Placental epithelial cell (primary cell): ENCODE data around the gene POP4. TPM values are rescaled to one million over a fixed set of nuclear protein-coding genes. Genes with fewer than 3 reads are reported as not detected.

ENCODE experiments used
- total RNA-seq: library from RNA; depleted of rRNA; stranded (reverse); fragments of >200 nt; gene quantifications from 2 replicates; pipeline ENCODE4 v1.2.3, GENCODE V29; 2012

POP4 gene, protein sequence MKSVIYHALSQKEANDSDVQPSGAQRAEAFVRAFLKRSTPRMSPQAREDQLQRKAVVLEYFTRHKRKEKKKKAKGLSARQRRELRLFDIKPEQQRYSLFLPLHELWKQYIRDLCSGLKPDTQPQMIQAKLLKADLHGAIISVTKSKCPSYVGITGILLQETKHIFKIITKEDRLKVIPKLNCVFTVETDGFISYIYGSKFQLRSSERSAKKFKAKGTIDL
- total RNA-seq: 42.0 and 62.1 TPM in 2 replicates

DNA sequence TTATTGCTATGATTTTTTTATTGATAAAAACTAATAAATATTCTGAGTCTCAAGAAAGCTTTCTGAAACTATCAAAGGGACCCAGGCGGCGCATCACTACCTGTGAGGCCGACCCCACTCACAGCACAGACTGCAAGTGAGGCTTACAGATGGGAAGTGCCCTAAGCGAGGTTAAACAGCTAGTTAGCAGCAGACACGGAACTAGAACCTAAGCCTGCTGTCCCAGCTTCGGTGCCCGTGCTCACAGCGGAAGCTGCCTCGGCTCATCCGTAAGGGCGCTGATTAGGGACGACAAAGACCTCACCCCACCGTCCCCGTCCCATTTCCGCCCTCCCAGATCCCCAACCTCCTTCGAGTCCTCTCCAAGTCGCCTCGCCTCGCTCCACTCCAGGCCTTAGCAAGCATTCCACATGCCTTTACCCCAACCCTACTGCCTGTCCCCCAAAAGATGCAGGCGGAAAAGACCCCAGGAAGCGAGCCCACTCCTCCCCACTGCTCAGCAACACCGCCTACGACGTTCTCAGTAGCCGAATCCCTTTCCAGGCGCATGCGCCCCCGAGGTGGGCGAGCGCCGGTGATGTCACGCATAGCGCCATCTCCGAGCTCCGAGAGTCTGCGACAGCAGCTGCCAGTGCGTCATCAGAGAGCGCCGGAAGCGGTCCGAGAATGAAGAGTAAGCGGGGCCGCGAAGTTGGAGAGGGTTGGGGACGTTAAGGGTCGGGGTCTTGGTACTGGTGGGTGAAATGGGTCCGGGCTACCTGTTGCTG lies at the start of gene POP4:
Gene POP4 (plus strand): TSS at position 631 of the 767 bp plus-strand sequence. CDS start 36 bp downstream, at position 667.

DNA sequence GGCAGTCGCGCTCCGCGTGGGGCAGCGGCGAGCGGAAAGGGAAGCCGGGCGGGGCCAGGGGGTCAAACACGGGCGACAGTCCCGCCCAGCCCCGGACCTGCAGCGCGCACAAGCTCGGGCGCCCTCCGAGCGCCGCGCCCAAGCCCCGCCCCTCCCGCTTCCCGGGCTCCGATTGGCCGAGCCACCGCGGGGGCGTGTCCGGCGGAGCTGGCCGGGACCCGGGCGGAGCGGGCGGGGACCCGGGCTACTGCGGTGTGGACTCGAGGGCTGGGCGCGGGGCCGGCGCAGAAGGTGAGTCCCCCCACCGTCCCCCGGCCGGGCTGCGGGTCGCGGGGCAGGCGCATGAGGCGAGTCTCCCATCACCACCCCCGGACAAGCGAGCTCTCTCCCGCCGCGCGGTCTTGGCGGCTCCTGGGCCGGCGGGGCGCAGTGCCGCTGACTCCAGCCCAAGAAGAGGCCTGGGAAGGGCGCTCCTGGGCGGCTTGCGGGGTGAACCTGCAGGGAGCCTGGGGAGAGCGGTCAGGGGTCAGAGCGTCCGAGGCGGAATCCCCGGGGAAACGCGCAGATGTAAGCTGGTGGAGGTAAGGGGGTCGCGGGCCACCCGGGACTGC lies 59.2 kb downstream of the POP4 start, which contains the start of gene PLEKHF1:
Gene PLEKHF1 (plus strand): TSS at position 247 of the 611 bp plus-strand sequence. CDS start 8,379 bp downstream, outside the sequence.

Other genes with a start within 250 kb of the POP4 start
- gene VSTM2B, start 80.3 kb upstream of the POP4 start, total RNA-seq: not detected in 2 replicates
- gene PLEKHF1, start 59.2 kb downstream of the POP4 start, total RNA-seq: 2.0 and 4.0 TPM in 2 replicates
- 14.9 and 26.2 TPM in 2 replicates for gene C19orf12, start 109.0 kb downstream of the POP4 start, total RNA-seq
- gene CCNE1, start 205.7 kb downstream of the POP4 start, total RNA-seq: 13.7 and 15.7 TPM in 2 replicates